H1 (cell line): ENCODE measurements around the gene ZBTB20. TPM values are rescaled to one million over a fixed set of nuclear protein-coding genes. Genes with fewer than 3 reads are reported as not detected.

Experiments
- CTCF ChIA-PET: fragments of 300-600 bp; sonication (Branson Sonifier 250); formaldehyde crosslinking; loops from one replicate; lab custom pipeline; 2021; ENCODE audit not compliant: partially characterized antibody; lab: Charles Lee
- POLR2A ChIA-PET: fragments of 300-600 bp; sonication (Branson Sonifier 250); formaldehyde crosslinking; loops from one replicate; lab custom pipeline; 2021; ENCODE audit warnings: inconsistent platforms; ENCODE audit not compliant: partially characterized antibody; lab: Charles Lee
- DNase-seq, 2 experiments: peaks; one replicate each; pipeline versions ENCODE4 v3.0.0 to v3.0.0-alpha.2; 2010 to 2022; ENCODE audit warnings: low spot score in 2 of 2, low read depth in 1 of 2, mixed read lengths in 1 of 2
- FAIRE-seq: peaks from 2 replicates; lab custom pipeline; 2011; peaks lifted over from hg19 to GRCh38; lab: Jason Lieb, UNC
- H2AFZ ChIP-seq: 2 replicates; pipeline ENCODE4 v1.8.1; 2012; ENCODE audit warnings: low read length, inconsistent platforms
- H2AK5ac ChIP-seq: 2 replicates; pipeline ENCODE4 v1.6.1; 2013; ENCODE audit warnings: low read depth, low read length
- H2BK120ac ChIP-seq: replicated peaks from 2 replicates; pipeline ENCODE3; 2013; ENCODE audit warnings: low read depth, low read length, inconsistent platforms
- H2BK12ac ChIP-seq: 2 replicates; pipeline ENCODE4 v1.6.1; 2013; ENCODE audit warnings: low read depth, low read length
- H2BK15ac ChIP-seq: 2 replicates; pipeline ENCODE4 v1.6.1; 2013; ENCODE audit warnings: low read length
- H2BK20ac ChIP-seq: 2 replicates; pipeline ENCODE4 v1.6.1; 2013; ENCODE audit warnings: low read length
- H2BK5ac ChIP-seq: 2 replicates; pipeline ENCODE4 v1.6.1; 2013; ENCODE audit warnings: low read depth, low read length
- H3K14ac ChIP-seq: 2 replicates; pipeline ENCODE4 v1.6.1; 2013; ENCODE audit warnings: inconsistent platforms; ENCODE audit not compliant: insufficient read length
- H3K18ac ChIP-seq: 2 replicates; pipeline ENCODE4 v1.6.1; 2013; ENCODE audit warnings: low read length; ENCODE audit errors: extremely low read depth
- H3K23ac ChIP-seq: 2 replicates; pipeline ENCODE4 v1.6.1; 2013; ENCODE audit warnings: inconsistent platforms; ENCODE audit not compliant: insufficient read length
- H3K23me2 ChIP-seq: 2 replicates; pipeline ENCODE4 v1.6.1; 2013; ENCODE audit warnings: low read depth, low read length
- H3K27ac ChIP-seq: 2 replicates; pipeline ENCODE4 v1.6.1; 2011; ENCODE audit warnings: low read depth, low read length, inconsistent platforms
- H3K27me3 ChIP-seq, 4 experiments: replicated peaks in 1 of 4; 1 replicate in 1 of 4; 2 replicates in 3 of 4; pipeline versions ENCODE4 v1.6.1 to v1.8.1; 2011 to 2013; ENCODE audit warnings: low read length in 3 of 4, mild to moderate bottlenecking in 3 of 4, inconsistent platforms in 2 of 4, mixed read lengths in 2 of 4, moderate library complexity in 1 of 4; ENCODE audit not compliant: control insufficient read depth in 3 of 4, insufficient read depth in 3 of 4; ENCODE audit errors: extremely low read depth in 1 of 4
- H3K36me3 ChIP-seq, 4 experiments: 2 replicates each; pipeline versions ENCODE4 v1.6.1 to v1.8.1; 2011 to 2013; ENCODE audit warnings: mild to moderate bottlenecking in 4 of 4, low read length in 3 of 4, moderate library complexity in 2 of 4, control low read depth in 1 of 4, inconsistent platforms in 1 of 4; ENCODE audit not compliant: insufficient read depth in 4 of 4, control insufficient read depth in 2 of 4
- H3K4ac ChIP-seq: replicated peaks from 2 replicates; pipeline ENCODE3; 2013; ENCODE audit warnings: low read length, low read depth, mixed read lengths, inconsistent platforms; ENCODE audit not compliant: insufficient read length
- H3K4me1 ChIP-seq, 4 experiments: replicated peaks in 1 of 4; 1 replicate in 1 of 4; 2 replicates in 3 of 4; pipeline versions ENCODE4 v1.6.1 to v1.8.1; 2011 to 2013; ENCODE audit warnings: low read length in 3 of 4, inconsistent platforms in 2 of 4, mixed read lengths in 1 of 4; ENCODE audit not compliant: insufficient read depth in 4 of 4, control insufficient read depth in 3 of 4
- H3K4me2 ChIP-seq, 2 experiments: 2 replicates each; pipeline versions ENCODE4 v1.6.1 to v1.8.1; 2011 to 2013; ENCODE audit warnings: low read depth in 2 of 2, low read length in 2 of 2, control low read depth in 1 of 2, inconsistent platforms in 1 of 2, mild to moderate bottlenecking in 1 of 2; ENCODE audit not compliant: insufficient read depth in 1 of 2
- H3K4me3 ChIP-seq, 4 experiments: fragments of 200-600, 300-600 bp in 1 of 4; sonication (generic), shearing (Covaris generic), sonication (Bioruptor Twin) in 1 of 4; 2 replicates each; pipeline versions ENCODE4 v1.5.1 to v1.8.1; 2011 to 2016; ENCODE audit warnings: low read length in 4 of 4, low read depth in 3 of 4, control low read depth in 2 of 4, inconsistent platforms in 2 of 4, mild to moderate bottlenecking in 2 of 4, mixed read lengths in 1 of 4, moderate library complexity in 1 of 4; ENCODE audit not compliant: insufficient read depth in 2 of 4; ENCODE audit errors: extremely low read depth in 1 of 4
- H3K56ac ChIP-seq: replicated peaks from 2 replicates; pipeline ENCODE3; 2013; ENCODE audit warnings: low read depth, mild to moderate bottlenecking, mixed read lengths, low read length, inconsistent platforms; ENCODE audit not compliant: insufficient read length
- H3K79me1 ChIP-seq: 2 replicates; pipeline ENCODE4 v1.6.1; 2013; ENCODE audit warnings: low read depth, low read length, control low read depth
- H3K79me2 ChIP-seq, 2 experiments: 2 replicates each; pipeline versions ENCODE4 v1.6.1 to v1.8.1; 2012 to 2013; ENCODE audit warnings: low read length in 2 of 2, mild to moderate bottlenecking in 2 of 2, inconsistent platforms in 1 of 2; ENCODE audit not compliant: insufficient read depth in 2 of 2, control insufficient read depth in 1 of 2
- H3K9ac ChIP-seq, 4 experiments: replicated peaks in 1 of 4; 1 replicate in 1 of 4; 2 replicates in 3 of 4; pipeline versions ENCODE4 v1.6.1 to v1.8.1; 2011 to 2013; ENCODE audit warnings: low read depth in 3 of 4, low read length in 3 of 4, control low read depth in 2 of 4, mild to moderate bottlenecking in 2 of 4, moderate library complexity in 2 of 4, inconsistent platforms in 1 of 4; ENCODE audit errors: extremely low read depth in 1 of 4
- H3K9me3 ChIP-seq, 2 experiments: 2 replicates each; pipeline versions ENCODE4 v1.6.1 to v1.8.1; 2012 to 2013; ENCODE audit warnings: mild to moderate bottlenecking in 2 of 2, moderate library complexity in 2 of 2, control low read depth in 1 of 2, inconsistent platforms in 1 of 2, low read depth in 1 of 2, low read length in 1 of 2, mixed read lengths in 1 of 2; ENCODE audit not compliant: insufficient read depth in 2 of 2
- H4K20me1 ChIP-seq, 2 experiments: replicated peaks in 1 of 2; 2 replicates each; pipeline versions ENCODE3 to v1.8.1; 2011 to 2013; ENCODE audit warnings: inconsistent platforms in 2 of 2, low read length in 2 of 2, mild to moderate bottlenecking in 1 of 2; ENCODE audit not compliant: insufficient read depth in 2 of 2, control insufficient read depth in 1 of 2
- H4K5ac ChIP-seq: 2 replicates; pipeline ENCODE4 v1.6.1; 2013; ENCODE audit warnings: low read length, low read depth, mixed read lengths, inconsistent platforms; ENCODE audit not compliant: insufficient read length
- H4K8ac ChIP-seq: 2 replicates; pipeline ENCODE4 v1.8.0; 2013; ENCODE audit warnings: mild to moderate bottlenecking, moderate library complexity, low read length, inconsistent platforms; ENCODE audit not compliant: insufficient read depth; ENCODE audit errors: extremely low read depth
- H4K91ac ChIP-seq: replicated peaks from 2 replicates; pipeline ENCODE3; 2013; ENCODE audit warnings: low read length, mixed read lengths, inconsistent platforms; ENCODE audit not compliant: insufficient read length
- BRCA1 ChIP-seq: IDR thresholded peaks from 2 replicates; pipeline ENCODE4 v1.6.1; 2012; ENCODE audit warnings: low read depth, low read length, improper control_type of control experiment
- CBX5 ChIP-seq: fragments of 300-800, 300-1000 bp; sonication (generic); IDR thresholded peaks from 2 replicates; pipeline ENCODE4 v1.7.1; 2016; ENCODE audit warnings: antibody characterized with exemption, low read length, low read depth
- PHF8 ChIP-seq: fragments of 200-600 bp; sonication (generic); conservative IDR thresholded peaks from 2 replicates; pipeline ENCODE4 v1.7.1; 2012; ENCODE audit warnings: low read depth, mild to moderate bottlenecking, inconsistent platforms, low read length, moderate library complexity
- RXRA ChIP-seq: IDR thresholded peaks from 2 replicates; pipeline ENCODE4 v1.6.1; 2011; ENCODE audit warnings: low read depth, mild to moderate bottlenecking, low read length, moderate library complexity; ENCODE audit not compliant: insufficient read depth
- SIX5 ChIP-seq: IDR thresholded peaks from 2 replicates; pipeline ENCODE4 v1.6.1; 2011; ENCODE audit warnings: mild to moderate bottlenecking, low read depth, low read length
- SP4 ChIP-seq: IDR thresholded peaks from 2 replicates; pipeline ENCODE4 v1.6.1; 2012; ENCODE audit warnings: low read length, inconsistent platforms
- WGBS, 2 experiments: shearing (Covaris generic) in 1 of 2; methylation state at CpG; one replicate each; pipeline versions ENCODE4 v1.1.6 to v1.1.7; 2013 to 2015; ENCODE audit warnings: low lambda C conversion rate in 2 of 2, mixed read lengths in 2 of 2, inconsistent platforms in 1 of 2, low coverage in 1 of 2, missing lambda C conversion rate in 1 of 2; ENCODE audit not compliant: insufficient replicate concordance in 2 of 2, insufficient coverage in 1 of 2, insufficient read length in 1 of 2; ENCODE audit errors: extremely low coverage in 1 of 2, missing lambda C conversion rate in 1 of 2; 5-methylcytosine and 5-hydroxymethylcytosine counted together
- polyA plus RNA-seq, 7 experiments: library from polyadenylated mRNA; depleted of rRNA in 3 of 7; stranded (reverse) in 5 of 7; unstranded in 2 of 7; fragments of >200 nt in 5 of 7; fragments of 200-250 nt in 2 of 7; gene quantifications; 1 replicate in 5 of 7; 2 replicates in 1 of 7; 4 replicates in 1 of 7; pipeline versions ENCODE4 v1.2.1 to v1.2.3, GENCODE V29; 2011 to 2013; ENCODE audit warnings: missing spikeins in 2 of 7, mixed read lengths in 2 of 7
- total RNA-seq: library from RNA; stranded (reverse); fragmentation: NEBNext Ultra II Directional; extraction: Animal tissue kit (Norgen Biotek cat#: 25700); gene quantifications from 2 replicates; pipeline ENCODE4 v1.2.1, GENCODE V29; 2021

ZBTB20 gene
- total and polyA plus RNA-seq, 2 of the 8 experiments (the other 6 are each of a cell fraction or from before 2014, with no cell fraction given): 0.35 to 1.3 TPM

GRCh38 chr3:114666623-114667022 is 480.5 kb downstream of the ZBTB20 start:
- Histone ChIP-seq H2AK5ac (no peak overlapping the region), H3K9me3 (no peaks in the 10 kb centered on the region), H3K4me2 (no peak overlapping the region), H2BK12ac (no peak overlapping the region), H4K91ac (no peak overlapping the region), H2BK20ac (no peak overlapping the region), H3K79me1 (no peaks in the 10 kb centered on the region), H3K79me2 (no peaks in the 10 kb centered on the region), H4K8ac (no peak overlapping the region), H3K36me3 (no peaks in the 10 kb centered on the region), H3K18ac (no peak overlapping the region), H4K20me1 (no peaks in the 10 kb centered on the region), H3K27ac (no peak overlapping the region), H3K4me1 (no peaks in the 10 kb centered on the region), H2AFZ (no peak overlapping the region), H3K23ac (no peak overlapping the region), H3K4ac (no peak overlapping the region), H3K23me2 (no peaks in the 10 kb centered on the region), H2BK120ac (no peak overlapping the region), H3K14ac (no peak overlapping the region), H2BK5ac (no peak overlapping the region), H3K27me3 (no peaks in the 10 kb centered on the region), H3K4me3 (no peak overlapping the region), H2BK15ac (no peak overlapping the region), H4K5ac (no peak overlapping the region), H3K56ac (no peak overlapping the region), H3K9ac (no peak overlapping the region)
- CTCF ChIA-PET: no interaction called here
- no peak for FAIRE-seq
- 94% methylated on average over 3 of the region's 3 CpGs; no CpG with 5 or more reads in 1 of the 2 experiments for WGBS, 2 experiments
- DNase-seq: no peak
- POLR2A ChIA-PET: no interaction called here
- TF ChIP-seq CBX5 (no peak), PHF8 (no peak), SP4 (no peak), BRCA1 (no peak), RXRA (no peak), SIX5 (no peak)
